Activated CD4-positive, alpha-beta T cell treated with anti-CD3 and anti-CD28 coated beads, Interleukin-2, amount 50 U/mL, for 48 hours (primary cell): ENCODE measurements around the gene POM121L12.

Source experiments
- DNase-seq, 2 experiments: peaks; one replicate each; pipeline ENCODE4 v3.0.0-alpha.2; 2020

Gene POM121L12

DNA sequence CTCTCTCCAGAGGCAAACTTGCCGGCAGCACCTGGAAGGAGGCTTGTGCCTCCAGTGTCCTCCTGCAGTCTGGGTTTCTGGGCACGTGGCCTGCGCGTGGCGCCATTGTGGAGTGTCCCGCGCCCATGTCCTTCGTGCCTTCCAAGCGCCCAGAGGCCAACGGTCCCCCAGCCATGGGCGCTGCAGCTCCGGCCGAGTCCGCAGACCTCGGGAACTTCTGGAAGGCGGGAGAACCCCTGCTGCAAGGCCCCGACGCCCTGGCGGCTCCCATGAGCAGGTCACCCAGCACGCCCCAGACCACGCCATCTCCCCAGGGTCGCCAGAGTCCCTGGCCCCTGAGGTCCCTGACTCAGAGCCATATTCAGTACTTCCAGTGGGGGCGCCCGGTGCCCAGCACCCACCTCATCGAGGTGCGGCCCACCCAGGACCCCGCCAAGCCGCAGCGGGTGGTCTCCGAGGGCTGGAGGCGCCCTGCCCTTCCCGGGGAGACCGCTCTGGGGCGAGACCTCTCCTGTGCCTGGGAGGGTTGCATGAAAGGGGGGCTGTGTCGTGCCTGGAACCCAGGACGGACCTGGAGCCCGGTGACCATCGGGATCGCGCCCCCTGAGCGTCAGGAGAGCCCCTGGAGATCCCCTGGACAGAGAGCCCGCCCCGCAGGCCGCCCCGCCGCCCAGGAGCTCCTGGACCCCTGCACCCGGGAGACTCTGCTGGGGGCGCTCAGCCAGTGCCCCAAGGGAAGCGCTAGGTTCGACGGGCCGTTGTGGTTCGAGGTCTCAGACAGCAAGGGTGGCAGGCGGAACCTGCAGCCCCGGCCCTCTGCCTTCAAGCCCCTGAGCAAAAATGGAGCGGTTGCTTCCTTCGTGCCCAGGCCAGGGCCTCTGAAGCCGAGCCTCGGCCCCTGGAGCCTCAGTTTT is at the start of gene POM121L12:
TSS of gene POM121L12 (plus strand) at position 135 of the 914 bp plus-strand sequence. CDS start at position 174, 39 bp downstream.
- DNase-seq = no peak

GRCh38 chr7:52992001-52992400 is 43.4 kb upstream of the POM121L12 start:
- DNase-seq = no peak

- DNase-seq = no peak
Measured at GRCh38 chr7:52992479-52993162, 42.8 kb upstream of the POM121L12 start.

DNA sequence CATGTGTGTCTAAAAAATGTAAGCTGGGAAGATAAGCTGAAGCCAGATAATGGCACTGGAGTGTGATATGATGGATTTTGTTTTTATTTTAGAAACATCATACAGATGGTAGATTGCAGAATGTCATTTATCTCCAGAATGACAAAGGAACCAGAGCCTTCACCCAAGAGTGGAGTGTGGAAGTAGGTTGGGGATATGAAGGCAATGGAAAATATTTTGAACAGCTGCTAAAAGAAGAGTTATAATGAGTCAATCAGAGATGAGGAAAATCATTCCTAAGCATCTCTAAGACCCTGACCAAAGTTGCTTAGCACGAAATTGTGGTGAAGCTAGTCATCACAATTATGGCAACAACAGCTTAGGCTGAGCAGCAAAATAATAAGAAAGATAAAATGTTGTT is 39.8 kb upstream of the POM121L12 start:
- DNase-seq = no peak

DNA sequence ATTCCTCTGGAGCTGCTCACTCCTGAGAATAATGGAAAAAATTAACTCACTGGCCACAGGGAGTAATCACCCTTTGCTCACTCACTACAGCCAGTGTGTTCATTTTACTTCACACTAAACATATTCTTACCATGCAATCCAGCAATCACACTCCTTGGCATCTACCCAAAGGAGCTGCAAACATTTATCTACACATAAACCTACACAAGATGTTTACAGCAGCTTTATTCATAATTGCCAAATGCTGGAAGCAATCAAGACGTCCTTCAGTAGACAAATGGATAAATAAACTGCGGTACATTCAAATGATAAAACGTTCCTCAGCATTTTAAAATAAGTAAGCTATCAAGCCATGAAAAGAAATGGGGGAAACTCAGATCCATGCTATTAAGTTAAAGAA is 34.2 kb upstream of the POM121L12 start:
- no peak for DNase-seq

DNA sequence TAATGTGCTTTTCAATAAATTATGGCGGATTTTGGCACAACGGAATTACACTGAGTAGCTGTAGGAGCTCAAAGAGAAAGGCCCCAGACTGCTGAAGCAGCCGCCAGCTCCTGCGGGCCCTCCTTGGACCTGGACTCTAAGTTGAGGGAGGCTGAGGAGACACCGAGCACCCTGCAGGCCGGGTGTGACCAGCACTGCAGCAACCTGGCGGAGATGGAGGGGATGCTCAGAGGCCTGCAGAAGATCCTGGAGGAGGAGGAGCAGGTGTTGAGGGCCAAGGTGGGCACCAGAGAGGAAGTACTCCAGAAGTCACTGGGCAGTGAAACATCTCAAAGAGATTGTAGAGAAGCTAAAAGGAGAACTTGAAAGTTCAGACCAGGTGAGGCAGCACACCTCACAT is 33.0 kb upstream of the POM121L12 start:
- DNase-seq = no peak

DNA sequence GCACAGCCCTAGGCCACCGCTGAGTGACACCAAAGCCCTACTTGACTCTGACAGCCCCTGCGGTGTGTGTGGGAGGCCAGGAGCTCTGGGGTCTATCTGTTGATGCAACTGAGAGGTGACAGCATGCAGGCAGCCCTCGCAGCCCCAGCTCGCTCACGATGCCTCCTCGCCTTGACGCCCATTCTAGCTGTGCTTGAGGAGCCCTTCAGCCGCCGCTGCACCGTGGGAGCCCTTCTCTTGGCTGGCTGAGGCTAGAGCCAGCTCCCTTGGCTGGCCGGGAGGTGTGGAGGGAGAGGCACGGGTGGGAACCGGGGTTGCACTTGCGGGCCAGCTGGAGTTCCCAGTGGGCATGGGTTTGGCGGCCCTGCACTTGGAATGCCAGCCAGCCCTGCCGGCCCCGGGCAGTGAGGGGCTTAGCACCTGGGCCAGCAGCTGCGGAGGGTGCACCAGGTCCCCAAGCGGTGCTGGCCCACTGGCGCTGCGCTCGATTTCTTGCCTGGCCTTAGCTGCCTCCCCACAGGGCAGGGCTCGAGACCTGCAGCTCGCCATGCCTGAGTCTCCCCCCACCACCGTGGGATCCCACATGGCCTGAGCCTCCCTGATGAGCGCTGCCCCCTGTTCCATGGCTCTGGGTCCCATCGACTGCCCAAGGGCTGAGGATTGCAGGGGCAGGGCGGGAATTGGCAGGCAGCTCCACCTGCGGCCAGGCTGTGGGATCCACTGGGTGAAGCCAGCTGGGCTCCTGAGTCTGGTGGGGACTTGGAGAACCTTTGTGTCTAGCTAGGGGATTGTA is 31.6 kb upstream of the POM121L12 start:
- no peak for DNase-seq

- DNase-seq = no peak
Measured at GRCh38 chr7:53013925-53014324, 21.5 kb upstream of the POM121L12 start.

GRCh38 chr7:53015463-53015862 is 20.0 kb upstream of the POM121L12 start:
- DNase-seq = no peak

DNA sequence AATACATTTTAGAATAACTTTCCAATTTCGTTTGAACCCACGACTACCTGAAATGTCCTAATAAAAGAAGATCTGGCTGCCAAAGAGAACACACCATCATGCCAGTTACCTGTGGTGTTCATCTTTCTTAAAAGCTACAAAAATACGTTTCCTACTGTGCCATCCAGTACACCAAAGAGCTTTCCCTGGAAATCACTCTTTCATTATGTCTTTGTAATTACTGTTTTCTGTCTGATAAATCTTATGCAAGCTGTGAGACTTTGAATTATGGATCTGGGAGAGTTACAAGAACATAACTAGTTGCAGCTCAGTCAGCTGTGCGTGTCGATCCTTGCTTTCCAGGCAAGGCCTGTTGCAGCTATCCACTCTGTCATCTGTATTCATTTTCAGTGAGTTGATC is 12.5 kb upstream of the POM121L12 start:
- DNase-seq = no peak

DNA sequence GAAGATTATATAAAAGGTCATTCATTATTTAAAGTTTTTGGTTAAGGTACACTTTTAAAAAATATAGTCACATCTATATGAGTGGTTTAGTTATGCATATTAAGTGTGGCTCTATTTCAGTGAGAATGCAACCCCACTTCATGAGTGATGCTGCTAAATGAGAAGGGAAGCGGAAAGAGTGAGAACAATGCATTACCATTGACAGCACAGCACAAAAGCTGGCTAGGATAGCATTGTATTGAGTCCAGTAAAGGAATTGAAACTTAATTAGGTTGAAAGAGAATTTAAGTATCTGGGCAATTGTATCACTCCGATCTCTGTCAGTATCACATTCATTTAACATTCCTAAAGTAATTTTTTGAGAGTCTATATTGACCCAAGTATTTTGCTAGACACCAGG is 13.2 kb downstream of the POM121L12 start:
- DNase-seq = no peak

DNA sequence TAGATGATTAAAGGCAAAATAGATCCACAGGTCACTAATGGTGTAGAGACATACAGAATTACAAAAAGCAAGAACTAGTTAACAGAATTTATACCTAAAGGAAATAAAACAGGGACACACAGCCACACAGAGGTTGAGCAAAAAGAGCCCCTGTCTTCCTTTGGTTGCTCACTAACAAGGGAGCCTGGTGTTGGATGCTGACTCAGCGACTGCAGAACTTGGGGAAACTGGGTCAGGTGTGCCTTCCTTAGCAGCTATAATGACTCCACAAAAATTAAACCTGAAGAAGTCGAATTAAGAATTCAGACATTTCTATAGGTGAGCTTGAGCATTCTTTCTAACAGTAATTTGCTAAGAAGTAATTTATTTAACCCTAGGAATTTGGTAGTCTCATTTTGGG is 15.0 kb downstream of the POM121L12 start:
- no peak for DNase-seq

GRCh38 chr7:53059591-53059990 is 24.2 kb downstream of the POM121L12 start:
- no peak for DNase-seq

DNA sequence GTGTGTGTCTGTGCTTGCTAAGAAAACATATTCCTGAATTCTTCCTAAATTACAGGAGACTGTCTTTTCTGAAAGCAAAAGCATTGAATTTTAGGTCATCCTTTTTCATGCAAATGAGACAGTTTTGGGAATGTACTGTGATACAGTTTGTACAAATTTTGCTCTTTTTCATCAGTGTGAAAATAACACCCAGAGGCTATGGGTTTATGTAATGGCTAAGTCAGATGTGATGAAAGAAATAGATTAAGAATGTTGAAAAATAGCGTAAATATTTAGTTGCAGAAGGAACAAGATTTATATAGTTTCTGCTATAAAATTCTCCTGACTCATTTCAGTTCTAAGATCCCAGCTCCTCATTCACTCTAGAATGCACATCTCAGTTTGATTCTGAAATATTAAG is 24.6 kb downstream of the POM121L12 start:
- DNase-seq = no peak

DNA sequence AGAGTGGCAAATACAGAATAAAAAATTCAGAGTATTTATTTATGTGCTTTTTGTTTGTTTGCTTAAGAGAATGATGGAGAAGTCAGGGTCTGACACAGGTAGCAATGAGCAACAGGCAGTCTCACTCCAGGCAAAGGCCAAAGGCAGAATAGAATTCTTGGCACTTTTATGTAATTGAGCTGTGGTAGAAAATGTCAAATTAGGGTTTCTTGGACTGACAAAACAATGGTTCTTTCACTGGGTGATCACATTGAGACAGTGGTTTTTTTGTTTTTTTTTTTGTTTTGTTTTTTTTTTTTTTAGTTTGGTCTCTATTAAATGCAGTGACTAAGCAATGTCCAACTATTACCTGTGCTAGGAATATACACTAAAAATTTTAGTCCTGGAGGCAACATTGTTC is 27.4 kb downstream of the POM121L12 start:
- DNase-seq = no peak

GRCh38 chr7:53068673-53069072 is 33.2 kb downstream of the POM121L12 start:
- DNase-seq = no peak

DNA sequence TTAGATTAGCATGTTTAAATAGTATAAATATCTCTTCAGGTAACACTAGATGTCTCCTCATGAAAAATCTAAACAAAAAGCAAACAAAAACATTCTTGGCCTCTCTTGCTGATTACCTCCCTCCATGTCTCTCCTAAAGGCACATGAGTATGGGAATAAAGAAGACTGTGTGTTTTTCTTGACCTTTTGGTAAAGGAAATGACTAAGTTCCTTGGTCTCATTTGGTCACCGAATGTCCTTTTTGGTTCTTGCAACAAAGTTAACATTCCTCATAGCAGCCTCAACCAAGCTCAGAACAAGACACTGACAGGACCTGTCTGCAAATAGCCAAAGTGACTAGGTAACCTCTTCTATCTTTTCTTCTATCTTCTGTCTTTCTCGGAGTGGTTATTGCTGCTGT is 35.5 kb downstream of the POM121L12 start:
- no peak for DNase-seq
